Fibroblast of skin of left biceps (primary cell): ENCODE results near the gene MAN1C1.
"Not testable (repeated sequence)": the region's sequence is repeated elsewhere in the genome, so short reads cannot be mapped to it uniquely, and the experiment has no call there.

Experiments
- DNase-seq, 2 experiments: peaks; one replicate each; pipeline ENCODE4 v3.0.0-alpha.2; 2013; ENCODE audit warnings: low read depth in 2 of 2

Gene MAN1C1

DNA sequence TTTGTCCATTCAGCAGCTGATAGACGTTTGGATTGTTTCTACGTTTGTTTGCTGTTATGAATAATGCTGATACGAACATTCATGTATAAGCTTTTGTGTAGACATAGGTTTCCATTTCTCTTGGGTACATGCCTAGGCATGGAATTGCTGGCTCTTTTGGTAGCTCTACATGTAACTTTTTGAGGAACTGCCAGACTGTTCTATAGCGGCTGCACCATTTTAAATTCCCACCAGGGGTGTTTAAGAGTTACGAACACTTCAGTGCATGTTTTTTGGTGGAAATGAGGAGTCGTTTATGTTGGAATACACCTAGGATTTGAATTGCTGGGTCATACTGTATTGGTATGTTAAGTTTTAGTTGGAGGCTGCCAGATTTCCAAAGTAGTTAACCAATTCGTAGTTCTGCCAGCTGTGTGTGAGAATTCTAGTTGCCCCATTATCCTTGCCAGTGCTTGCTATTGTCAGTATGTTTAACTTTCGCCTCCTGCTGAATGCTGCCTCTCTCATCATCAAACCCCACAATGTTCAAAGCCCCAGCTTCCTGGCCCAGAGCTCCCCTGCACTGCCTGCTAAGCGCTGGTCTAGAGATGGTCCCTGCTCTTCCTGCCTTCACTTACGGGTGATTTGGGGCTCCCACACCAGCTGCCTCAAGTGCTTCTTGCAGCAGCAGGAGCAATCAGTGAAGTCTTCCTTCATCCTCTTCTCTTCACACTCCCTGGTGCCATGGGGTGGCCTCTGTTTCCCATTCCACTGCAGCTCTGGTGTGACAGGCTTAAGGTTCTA, 81.0 kb downstream of the MAN1C1 start:
- no peak for DNase-seq

DNA sequence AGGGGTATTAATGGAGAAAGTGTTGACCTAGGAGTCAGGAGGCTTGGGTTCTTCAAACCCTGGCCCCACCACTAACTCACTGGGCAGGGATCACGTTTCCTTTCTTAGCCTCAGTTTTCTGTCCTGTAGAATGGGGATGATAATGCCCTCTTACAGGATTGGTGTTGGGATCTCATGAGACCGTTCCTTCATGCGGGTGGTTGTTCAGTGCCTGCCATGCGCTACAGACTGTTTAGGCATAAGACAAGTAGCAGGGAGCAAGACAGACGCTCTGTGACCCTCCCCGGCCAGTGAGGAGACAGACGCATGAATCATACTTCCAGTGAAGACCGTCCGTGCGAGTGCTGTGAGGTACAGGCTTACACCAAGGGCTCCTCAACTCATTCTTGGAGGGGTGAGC, 81.7 kb downstream of the MAN1C1 start:
- no peak for DNase-seq

DNA sequence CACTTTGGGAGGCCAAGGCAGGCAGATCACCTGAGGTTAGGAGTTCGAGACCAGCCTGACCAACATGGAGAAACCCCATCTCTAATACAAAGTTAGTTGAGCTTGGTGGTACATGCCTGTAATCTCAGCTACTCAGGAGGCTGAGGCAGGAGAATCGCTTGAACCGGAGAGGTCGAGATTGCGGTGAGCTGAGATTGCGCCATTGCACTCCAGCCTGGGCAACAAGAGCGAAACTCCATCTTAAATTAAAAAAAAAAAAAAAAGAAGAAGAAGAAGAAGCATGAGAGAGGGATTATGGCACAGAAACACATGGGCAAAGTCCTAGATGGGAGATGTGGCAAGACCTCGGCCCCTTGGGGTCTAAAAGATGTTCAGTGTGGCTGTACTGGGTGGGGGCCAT, 82.5 kb downstream of the MAN1C1 start:
- DNase-seq, result not testable (repeated sequence)

DNA sequence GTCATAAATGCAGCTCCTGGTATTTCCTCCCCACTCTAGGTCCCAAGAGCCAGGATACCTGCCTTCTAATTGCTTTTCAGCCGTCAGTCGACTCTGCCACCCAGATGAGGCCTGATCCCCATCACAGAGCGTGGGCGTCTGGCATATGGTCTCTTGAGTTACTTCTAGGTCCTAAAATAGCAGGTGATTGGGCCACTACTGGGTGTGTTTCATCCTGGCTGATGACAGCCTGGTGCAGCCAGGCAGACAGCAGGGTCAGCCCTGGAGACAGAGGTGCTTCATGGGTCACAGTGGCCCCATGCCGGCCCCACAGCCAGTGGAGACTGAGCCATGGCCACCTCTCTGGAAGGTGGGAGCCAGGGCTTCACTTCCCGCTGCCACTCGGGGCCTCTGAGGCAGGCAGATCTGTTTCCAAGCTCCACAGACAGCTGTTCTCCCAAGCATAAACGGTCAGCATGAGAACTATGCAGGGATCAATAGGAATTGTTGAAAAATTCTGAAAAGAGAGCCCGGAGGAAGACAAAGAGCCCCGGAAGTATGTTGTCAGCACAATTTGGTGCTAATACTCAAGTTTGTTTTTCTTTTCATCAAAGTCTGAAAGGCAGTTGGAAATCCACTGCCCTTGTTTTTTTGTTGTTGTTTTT, 83.0 kb downstream of the MAN1C1 start:
- DNase-seq, result no peak

DNA sequence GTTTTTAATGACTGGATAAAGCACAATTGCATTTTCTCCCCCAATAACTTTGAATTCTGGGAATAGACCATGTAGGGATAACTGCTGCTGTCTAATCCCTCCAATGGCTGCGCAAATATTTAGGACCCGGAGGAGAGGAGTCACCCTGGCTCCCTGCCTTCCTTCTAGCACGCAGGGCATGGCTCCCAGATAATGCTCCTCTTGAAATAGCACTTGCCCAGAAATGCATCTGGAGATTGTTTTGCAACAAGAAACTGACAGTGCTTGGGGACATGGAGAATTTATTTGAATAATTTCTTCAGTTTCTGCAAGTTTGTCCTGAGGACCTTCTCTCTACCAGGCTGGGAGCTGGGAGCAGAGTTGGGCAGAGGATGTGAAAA, 83.5 kb downstream of the MAN1C1 start:
- no peak for DNase-seq

DNA sequence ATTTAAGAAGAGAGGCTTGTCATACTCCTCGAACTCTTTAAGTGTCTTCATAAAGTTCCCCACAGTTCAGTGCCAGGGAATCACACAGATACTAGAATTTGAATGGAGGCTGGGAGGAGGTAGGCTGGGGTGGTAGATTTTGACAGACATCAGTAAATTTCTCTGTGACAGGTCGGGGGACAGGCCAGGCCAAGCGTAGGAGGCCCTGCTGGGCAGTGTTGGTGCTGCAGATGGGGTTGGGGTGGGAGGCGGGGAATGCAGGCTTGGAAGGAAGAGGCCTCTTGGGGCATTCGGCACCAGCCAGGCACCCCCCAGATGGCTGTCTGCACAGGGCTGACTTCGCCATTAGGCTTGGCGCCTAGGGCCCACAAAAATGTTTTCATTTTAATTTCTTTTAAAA, 84.0 kb downstream of the MAN1C1 start:
- DNase-seq, result no peak

DNA sequence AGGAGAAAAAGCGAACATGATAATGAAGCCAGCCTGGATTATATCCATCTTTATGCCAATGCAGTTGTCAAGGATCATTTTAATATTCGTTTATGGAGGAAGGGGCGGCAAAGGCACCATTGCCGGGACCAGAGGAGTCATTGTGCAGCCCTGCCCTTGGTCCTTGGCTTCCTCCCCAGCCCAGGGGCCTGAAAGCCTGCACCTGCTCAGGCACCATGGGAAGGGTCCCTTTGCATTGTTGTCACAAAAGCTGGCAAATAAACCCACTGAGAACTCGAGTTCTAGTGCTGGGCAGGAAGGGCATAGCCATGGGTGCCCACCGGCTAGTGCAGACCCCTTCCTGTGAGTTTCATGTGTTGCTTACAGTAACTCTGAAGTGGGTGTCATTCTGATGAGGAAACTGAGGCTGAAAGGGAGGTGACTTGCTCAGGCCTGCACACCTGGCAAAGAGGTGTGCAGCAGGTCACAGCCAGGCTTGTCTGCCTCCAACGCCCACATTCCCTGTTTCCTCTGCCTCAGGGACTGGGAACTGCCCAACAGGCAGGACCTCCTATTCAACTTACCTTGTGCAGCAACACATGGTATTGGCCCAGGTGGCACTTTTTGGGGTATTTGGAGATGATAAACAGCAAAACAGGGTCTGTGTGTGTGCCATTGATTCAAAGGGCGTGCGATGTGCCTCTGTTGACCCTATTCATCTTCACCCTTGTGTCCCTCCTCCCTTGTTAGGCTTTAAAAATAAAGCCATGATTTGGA, 84.6 kb downstream of the MAN1C1 start:
- no peak for DNase-seq

DNA sequence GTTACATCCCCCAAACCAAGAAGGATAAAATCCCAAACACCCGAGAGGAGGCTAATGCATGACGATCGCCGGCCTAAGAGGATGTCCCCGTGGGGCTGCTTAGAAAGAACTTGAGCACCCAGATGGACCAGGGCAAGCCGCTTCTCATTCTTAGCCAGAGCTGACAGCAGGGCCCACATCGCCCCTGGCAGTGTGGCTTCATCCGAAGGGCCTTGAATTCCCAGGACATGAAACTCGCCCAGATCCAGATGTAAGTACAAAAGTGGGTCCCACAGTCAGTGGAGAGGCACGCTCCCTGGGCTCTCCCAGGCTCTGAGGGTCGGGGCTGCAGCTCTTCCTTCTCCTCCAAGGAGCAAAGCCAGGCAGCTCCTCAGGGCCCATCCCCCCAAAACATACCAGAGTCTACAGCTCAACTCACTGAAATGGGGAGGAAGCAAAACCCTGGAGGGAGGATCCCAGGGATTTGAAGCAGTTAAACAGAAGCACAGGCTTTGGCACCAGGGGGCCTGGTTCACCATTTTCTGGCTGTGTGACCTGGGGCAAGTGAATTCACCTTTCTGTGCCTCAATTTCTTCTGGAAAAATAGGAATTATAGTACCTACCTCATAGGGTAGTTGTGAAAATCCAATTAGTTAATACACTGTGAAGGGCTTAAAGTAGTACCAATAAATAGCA, 85.6 kb downstream of the MAN1C1 start:
- DNase-seq, result peak in 1 of 2 experiments; percentile 32

DNA sequence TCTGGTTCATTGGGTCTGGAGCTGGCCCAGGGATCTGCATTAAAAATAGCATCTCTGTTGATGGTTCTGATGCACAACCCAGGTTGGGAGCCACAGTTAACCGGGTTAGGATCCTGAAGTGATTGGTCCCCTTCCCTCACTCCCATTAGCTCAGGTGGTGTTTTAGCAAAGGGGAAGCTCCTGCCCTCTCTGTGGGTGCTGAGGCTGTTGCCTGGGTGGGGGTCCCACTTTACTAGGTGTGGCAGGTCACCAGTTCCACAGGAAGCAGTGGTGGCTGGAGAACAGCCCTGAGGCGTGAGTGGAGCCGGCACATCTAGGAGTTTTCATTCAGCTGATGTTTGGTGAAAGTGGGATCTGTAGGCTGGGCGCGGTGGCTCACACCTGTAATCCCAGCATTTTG, 86.5 kb downstream of the MAN1C1 start:
- DNase-seq, result no peak

DNA sequence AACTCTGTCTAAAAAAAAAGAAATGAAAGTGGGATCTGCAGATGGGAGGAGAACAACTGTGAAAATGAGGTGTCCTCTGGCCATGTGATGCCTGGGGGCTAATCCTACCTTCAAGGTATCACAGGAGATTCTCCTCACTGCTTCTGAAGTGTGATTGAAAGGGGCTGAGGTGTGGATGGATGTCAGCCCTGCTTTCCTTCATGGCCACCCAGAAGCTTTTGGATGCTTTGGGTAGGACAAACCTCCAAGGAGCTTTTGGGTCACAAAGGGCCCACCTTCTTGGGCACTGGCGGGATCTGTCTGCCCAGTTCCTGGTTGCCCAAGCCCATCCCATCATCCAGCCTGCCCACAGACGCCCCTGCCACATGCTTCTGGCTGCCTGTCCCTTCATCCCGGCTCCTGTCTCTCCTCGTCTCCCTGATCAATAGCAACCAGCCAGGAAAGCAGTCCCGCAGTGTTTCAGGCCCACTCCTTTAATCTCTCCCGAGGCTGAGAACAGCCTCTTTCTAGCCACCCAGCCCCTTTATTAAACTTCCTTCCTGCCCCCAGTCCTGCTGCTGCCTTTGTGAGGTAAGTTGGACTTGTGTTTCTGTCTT, 87.2 kb downstream of the MAN1C1 start:
- DNase-seq, result no peak

DNA sequence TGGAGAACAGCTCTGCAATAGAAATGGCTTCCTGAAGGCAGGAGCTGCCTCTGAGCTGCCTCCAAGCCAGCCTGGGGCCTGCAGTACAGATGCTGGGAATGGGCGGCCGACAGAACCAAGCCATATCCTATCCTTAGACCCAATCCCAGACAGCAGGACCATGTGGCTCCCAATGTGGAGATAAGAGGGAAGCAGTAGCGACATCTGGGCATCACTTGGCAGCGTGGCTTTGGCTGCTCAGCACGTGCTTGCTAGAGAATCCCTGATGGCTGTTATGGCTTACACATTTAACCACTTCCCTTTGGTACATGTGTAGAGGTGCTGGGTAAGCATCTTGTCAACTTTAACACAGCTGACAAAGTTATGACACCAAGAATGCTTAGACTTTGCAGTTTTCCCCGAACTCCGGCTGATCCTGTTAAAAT, 87.7 kb downstream of the MAN1C1 start:
- DNase-seq, result no peak

DNA sequence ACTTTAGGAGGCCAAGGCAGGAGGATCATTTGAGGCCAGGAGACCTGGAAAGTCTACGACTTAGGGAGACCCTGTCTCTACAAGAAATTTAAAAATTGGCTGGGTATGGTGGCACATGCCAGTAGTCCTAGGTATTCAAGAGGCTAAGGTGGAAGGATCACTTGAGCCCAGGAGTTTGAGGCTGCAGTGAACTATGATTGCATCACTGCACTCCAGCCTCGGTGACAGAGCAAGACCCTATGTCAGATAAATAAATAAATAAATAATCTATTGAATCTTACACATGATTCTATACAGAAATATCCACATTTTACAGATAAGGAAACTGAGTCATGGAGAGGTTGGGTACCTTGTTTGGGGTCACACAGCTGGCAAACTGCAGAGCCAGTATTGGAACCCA, 89.1 kb downstream of the MAN1C1 start:
- no peak for DNase-seq

DNA sequence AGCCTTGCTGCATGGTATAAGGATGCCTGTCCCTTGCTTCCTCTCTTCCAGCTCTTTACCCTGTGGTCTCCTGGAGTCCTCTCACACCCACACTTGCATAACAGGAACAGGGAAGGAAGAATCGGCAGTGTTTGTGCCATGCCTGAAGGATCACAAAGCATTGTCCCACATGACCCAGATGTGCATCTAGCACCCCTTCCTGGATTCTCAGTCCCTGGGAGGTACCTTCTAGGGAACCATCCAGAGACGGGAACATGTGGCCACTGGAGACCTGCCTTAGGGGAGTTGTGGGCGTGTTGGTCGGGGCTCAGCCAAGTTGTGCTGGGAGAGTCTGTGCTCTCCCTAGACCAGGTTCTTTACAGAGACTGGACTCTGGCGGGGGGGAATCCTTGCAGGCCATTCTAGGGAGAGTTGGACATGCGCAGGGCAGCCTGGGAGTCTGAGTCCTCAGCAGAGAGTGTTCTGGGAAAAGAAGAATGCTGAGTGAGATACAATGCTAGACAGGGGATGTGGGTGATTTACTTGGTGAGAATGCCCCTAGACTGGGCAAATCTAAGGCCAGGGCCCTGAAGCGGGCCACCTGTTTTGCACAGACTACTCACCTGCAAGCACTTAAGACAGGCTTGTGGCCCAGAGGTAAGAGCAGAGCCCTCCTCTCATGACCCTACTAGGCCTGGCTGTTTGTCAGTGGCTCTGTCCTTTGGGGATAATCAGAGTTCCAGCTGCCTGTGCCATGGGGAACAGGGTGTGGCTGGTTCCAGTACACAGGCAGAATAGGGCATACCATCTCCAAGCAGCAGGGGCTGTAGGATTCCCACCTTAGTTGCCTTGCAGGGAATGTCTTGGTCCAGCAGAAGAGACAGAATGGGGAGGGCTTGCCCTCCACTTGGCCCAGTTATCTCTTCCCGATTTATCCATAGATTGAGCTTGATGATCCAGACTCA, 89.8 kb downstream of the MAN1C1 start:
- DNase-seq, result no peak

DNA sequence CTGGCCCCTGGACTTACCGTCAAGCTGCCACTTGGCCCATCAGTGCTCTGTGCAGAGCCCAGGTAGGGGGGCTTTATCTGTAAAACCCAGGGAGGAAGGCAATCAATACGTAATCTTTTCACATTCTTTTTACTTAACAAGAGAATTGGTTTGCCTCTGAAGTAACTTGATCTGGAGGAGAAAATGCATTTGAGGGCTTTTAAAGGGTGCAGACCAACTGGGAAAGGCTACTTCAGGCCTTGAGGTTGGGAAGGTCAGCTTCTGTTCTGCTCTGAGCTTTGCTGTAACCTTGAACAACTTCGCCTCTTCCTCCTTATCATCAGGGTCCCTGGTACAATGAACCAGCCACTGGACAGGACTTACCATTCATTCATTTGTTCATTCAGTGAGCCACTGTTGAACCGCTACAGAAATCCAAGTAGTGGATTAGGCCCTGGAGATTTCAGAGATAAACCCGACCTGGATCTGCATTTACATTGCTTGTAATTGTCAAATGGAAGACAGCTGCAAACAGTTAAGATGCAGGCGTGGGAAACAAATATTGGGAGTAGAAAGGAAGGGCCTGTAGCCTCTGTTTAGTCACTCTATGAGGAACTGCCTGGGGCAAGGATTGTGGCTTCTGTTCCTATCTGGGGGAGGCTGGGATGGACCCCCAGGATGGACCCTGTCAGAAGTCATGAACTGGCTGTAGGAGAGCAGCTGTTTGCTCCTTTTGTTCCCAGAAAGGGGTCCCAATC, 90.9 kb downstream of the MAN1C1 start:
- no peak for DNase-seq

DNA sequence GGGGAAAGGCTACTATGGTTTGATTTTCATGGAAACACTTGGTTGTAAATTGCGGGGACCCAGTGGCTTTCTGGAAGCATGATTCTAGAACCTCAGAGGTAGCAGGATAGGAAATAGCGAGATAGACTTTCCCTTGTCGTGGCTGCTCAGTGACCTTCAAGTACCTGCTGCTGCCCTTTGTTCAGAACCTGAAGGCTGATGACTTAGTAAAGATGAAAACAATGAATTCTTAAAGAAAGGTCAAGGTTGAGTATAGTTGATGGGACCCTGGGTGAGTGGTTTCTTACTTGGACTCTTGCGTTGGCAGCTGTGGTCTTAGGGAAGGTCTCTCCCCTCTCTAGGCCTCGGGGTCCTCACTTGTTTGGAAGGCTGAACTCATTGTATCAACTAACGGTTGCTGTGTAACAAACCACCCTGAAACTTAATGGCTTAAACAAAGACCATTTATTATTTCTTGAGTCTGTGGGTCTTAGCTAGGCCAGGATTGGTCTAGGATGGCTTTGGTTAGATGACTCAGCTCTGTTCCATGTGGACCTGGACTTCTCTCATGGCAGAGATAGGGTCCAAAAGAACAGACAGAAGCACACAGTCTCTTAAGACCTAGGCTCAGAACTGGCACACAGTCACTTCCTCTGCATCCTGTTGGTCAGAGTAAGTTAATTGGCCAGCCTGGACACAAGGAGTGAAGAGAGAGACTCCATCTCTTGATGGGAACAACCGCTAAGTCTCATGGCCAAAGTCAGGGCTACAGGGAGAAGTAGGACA, 94.2 kb downstream of the MAN1C1 start:
- DNase-seq, result no peak

DNA sequence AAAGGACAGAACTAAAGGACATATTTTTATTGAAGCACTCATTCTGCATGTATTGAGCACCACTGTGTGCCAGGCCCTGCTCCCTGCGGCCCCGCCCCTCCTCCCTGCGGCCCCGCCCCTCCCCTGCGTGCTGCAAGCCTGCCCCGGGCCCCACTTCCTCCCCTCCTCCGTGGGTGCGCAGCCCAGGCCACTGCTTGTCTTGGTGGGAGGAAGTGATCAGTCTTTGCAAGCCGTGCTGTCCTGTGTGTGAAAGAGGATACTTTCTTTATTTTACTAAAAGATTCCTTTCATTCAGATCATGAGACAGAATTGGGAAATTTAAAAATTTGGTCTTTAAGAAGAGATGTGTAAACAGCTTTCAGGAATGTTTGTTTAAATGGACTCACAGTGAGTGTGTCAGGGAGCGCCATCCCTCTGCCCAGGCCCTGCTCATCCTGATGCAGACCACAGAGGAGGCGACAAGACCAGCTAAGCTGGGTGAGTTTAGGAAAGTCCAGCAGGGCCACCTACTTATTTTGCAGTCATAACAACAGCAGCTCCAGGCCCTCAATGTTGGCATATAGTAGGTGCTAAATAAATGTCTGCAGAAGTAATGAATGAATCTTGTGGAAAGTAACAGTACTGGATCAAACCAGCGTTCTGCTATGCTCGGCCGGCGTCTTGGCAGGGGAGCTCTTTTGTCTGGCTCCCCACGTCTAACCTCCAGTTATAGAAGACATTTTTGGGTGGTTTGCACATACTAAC, 95.1 kb downstream of the MAN1C1 start:
- no peak for DNase-seq

DNA sequence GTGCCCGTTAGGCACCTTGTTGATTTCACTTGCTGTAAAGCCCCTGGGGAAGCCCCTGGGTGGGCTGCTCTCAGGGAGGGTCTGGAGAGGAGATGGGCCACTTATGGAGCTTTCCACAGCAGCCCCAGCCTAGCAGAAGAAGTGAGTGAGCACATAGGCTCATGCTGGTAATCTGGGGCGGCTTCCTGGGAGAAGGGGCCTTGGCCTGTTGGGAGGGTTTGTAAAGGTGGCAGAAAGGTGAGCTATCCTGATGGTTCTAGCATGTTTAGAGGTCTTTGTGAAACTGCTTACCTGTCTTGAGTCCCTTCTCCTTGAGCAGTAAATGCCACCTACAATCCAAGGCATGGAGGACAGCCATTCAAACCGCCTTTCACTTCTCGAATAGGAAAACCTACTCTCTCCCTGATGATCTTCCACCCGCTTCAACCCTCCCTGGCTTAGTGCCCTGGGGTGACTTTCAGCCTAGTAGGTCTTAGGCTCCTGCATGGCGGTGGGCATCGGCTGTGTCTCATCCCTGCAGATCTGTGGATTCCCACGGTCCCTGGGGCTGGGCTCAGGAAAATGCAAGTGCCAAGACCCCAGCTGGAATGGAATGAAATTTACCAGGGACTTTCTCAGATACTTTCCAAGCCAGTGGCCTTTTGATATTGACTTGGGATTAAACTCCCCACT, 95.8 kb downstream of the MAN1C1 start:
- DNase-seq, result no peak

DNA sequence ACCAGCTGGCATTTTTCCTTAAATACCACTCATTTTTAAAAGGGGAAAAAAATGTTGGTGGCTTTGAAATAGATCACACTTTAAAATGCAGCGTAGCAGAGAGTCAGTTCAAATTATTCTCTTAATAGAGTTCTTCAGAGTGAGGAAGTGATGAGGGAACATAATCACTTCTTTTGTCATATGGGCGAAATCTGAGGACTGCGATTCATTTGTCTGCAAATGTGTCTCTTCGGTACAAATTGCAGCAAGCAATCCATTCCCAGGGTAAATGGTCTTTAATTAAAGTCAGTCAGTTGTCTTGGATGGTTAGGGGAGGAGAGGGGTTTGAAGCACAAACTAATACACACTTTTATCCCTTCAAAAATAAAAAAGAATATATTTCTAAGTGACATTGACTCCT, 97.4 kb downstream of the MAN1C1 start:
- no peak for DNase-seq
